GM18868 (cell line): ENCODE data around the gene FRS3.
"Not testable (repeated sequence)": the region's sequence is repeated elsewhere in the genome, so short reads cannot be mapped to it uniquely, and the experiment has no call there.

ENCODE experiments used
- ATAC-seq: cut with Tn5 transposase; IDR thresholded peaks from one replicate; pipeline ENCODE4 v1.9.1; 2021; ENCODE audit warnings: mild to moderate bottlenecking, moderate library complexity; ENCODE audit not compliant: unreplicated experiment

The FRS3 gene, protein sequence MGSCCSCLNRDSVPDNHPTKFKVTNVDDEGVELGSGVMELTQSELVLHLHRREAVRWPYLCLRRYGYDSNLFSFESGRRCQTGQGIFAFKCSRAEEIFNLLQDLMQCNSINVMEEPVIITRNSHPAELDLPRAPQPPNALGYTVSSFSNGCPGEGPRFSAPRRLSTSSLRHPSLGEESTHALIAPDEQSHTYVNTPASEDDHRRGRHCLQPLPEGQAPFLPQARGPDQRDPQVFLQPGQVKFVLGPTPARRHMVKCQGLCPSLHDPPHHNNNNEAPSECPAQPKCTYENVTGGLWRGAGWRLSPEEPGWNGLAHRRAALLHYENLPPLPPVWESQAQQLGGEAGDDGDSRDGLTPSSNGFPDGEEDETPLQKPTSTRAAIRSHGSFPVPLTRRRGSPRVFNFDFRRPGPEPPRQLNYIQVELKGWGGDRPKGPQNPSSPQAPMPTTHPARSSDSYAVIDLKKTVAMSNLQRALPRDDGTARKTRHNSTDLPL

DNA sequence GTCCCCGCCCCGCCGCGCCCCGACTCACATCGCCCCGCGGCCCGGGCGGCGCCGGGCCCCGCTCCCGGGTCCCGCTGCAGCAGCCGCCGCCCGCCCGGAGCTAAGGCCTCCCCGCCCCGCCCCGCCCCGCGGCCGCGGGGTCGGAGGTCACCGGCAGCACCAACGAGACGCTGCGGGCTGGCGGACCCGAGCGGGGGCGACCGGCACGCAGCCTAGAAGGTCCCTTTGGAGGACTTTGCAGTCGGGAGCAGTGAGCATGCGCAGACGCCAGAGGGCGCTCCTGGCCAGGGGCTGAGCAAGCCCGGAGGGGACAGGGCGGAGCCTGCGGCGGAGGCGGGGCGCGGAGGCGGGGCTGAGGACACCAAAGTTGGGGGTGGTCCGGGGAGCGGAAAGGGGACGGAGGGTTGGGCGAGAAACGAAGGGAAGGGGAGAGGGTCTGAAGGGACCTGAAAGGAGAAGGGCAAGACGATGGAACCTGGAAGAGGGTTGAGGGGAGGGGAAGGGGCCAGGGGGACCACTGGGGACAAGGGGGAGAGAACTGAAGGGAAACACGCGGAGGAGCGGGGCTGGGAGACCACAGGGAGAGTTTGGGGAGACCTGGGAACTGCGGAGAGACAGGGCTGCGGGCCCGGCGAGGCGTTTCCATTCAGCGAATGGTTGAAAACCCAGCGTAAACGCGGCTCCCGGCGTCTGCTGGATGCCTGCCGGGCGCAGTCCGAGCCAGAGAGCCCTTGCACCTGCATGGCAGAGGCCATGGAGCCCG is at the start of gene FRS3:
Gene FRS3 (minus strand): TSS at position 113 of the 763 bp plus-strand sequence. CDS start 2,913 bp downstream, outside the sequence.
- ATAC-seq = peak; percentile 92

DNA sequence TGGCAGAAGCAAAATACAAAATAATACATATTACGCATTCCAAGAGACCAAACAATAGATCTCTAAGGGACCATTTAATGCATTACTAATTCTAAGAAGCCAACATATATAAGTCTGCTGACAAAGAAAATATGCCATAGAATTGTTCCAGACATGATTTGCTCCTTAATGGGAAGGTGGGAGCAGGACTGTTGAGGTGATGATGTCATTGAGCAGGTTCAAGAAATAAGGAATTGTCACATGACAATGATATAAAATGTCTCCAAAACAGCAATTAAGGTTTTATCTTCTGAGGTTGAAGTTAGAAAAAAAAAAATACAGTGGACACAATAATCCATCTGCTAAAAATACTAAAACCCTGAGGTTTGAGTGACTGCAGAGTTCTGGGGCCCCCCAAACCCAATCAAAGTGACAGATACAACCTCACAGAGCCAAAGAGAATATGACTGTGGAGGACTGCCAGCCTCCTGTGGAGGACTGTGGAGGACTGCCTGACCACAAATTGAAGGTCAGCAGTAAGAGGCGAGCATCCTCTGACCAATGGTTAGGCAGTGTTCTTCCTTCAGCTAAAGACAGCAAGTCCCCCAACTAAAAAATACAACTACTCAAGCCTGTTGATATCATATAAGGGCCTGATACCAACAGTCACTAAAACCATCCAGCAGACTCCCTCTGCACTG is 46.8 kb upstream of the FRS3 start:
- ATAC-seq = no peak

DNA sequence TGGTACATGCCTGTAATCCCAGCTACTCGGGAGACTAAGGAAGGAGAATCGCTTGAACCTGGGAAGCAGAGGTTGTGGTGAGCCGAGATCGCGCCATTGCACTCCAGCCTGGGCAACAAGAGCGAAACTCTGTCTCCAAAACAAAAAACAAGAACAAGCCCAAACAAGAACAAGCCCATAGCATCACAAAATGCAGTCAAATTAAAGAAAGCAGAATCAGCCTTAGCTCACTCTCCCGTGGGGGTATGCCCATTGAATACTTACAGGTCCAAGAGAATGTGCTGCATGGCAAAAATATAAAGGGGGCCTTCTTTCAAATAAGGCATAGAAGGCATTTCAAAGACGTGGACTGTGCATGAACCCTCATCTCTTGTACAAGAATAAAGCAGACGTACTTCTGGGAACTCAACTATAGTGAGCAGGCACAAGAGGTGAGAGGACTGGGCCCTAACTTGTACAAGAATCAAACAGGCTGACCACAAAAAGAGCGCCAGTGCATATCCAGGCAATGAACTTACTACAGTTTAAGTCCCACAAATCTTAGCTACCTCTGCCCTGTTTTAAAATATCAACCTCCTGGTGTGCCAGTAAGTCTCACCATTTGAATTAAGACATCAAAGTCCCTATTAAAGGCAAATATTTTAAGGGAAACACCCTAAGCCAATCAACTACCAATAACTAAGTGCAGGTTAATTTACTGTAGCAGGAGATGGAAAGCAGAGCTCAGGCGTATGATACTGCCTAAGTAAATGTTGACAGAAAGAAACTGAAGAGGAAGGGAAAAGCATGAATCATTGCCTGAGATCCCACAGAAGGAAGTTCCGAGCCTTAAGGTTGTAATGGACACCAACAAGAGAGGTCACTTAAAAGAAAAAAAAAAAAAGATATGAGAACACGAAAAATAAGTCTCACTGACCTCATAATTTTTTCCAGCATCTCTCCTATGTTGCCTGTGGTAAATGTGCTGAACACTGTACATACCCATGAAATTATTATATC is 45.2 kb upstream of the FRS3 start:
- ATAC-seq = no peak

DNA sequence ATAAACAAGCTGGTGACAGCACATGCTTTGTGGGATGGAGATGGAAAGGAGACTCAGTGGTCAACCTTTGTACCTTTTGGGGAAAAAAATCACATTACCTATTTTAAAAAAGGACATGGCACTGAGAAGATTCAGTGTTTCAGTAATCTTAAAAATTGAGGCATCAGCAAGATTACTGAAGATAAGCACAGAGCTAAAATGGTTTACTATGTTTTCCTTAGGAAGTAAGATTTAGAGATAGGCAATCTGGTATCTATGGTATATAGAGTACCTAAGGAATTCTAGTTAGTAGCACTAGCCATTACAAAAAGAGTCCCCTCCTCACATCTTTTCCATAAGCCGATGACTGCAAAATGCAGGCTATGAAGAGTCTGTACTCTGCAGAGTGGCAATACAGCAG is 43.5 kb upstream of the FRS3 start:
- no peak for ATAC-seq

DNA sequence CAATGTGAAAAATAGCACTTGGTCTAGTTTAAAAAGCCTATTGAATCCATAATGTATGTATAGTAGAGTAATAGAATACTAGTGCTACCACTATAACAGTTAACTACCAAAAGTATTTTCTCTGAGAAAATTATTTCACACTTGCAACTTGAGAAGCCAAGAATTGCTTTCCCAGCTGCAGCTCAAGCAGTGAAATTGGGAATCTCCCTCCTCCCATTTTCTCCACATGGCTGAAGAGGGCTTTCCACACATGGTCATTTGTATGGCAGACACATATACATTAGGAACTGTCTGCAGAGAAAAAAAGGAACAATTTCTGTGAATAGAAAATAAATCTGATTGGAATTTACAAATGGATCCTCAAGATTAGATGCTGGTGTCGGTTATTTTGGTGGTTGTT is 42.3 kb upstream of the FRS3 start:
- ATAC-seq = no peak

DNA sequence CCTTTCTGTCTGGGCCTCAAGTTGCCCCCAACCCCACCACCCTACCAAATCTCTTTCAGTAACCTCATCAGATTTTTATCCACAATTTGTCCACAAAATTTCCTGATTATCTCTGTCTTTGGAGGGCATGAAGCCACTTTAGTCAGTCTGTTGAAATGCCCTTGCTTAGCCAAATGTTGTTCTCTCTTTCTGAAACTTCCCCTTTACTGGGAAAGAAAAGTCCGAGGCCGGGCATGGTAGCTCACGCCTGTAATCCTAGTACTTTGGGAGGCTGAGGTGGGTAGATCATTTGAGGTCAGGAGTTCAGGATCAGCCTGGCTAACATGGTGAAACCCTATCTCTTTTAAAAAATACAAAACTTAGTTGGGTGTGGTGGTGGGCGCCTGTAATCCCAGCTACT is 41.6 kb upstream of the FRS3 start:
- no peak for ATAC-seq

DNA sequence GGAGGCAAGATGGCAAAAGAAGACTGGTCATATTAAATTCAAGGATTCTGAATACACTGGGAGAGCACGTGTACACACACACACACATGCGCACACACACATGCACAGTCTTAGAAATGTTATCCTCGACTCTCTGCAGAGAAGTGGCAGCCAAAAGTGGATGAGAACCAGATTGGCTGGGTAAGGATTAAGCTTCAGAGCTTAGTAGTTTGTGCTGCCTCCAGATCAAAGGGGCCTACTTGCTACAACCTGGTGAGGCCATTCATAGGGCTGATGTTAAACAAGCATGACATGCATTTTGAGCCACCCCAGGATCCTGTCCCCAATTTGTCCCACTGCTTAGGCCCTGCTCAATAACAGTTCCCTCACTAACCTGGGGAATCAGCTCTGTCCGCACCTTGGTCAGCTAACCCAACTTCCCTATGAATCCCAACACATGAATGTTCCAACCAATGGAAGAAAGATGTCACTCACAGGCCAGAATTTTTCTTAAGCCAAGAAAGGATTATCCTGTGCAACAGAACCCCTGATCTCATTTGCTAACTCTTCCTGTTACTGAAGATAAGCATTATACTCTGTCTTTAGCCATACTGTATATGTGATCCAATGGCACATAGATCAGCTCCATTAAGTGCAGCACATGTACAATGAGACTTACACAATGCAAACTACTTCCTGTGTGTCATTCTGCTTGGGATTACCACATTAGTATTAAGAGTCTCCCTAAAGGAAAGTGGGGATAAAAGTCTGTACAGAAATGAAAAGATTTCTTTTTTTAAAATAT is 38.8 kb upstream of the FRS3 start:
- ATAC-seq = no peak

DNA sequence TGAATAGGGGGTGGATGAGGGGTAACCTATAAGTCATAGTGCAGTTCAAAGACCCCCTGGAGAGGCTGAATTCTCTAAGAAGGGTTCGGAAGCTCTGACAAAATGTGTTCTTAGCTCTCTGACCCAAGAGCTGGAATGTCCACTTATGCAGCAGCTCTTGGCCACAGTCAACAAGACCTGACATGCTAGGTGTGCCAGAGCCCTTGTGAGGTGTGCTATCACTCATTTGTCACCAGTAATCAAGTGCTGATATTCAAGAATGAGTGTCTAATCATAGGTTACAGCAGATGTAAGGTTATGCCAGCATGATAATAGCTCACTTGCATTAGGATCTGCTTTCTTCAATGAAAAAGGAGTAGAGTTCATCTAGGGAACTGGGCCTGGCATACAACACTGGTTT is 35.9 kb upstream of the FRS3 start:
- ATAC-seq = no peak

DNA sequence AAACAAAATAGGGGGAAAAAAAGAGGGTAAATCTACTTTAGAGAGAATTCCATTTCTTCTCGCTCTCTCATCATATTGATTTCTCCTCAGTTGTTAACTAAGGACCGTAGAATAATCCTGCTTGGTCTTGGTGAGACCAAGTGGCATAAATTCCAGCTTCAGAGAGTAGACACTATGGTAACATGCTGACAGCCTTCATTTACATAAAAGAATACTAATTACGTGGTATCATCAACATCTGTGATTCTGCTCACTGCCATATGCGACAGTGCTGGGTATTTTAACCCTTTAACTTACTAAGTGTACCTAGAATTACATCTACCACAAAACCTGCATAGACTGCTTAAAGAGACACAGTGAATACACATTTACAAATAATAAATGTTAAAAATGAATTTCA is 34.9 kb upstream of the FRS3 start:
- ATAC-seq = no peak

DNA sequence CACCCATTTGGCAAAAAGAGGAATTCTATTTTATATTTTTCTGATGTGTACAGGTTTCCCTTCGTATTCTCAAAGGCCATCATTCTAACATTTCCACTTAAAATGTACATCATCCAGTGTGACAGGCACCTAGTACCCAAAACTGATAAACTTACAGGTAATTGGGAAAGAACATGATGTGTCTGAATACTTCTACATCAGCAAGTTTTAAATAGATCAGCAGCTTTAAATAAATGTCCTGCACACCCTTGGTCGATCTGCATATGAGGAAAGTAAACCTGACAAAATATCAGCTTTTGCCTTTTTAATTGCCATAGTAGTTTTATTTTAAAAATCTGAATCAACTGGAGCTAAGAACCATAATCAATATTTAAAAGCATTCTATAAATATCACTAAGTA is 34.3 kb upstream of the FRS3 start:
- no peak for ATAC-seq

DNA sequence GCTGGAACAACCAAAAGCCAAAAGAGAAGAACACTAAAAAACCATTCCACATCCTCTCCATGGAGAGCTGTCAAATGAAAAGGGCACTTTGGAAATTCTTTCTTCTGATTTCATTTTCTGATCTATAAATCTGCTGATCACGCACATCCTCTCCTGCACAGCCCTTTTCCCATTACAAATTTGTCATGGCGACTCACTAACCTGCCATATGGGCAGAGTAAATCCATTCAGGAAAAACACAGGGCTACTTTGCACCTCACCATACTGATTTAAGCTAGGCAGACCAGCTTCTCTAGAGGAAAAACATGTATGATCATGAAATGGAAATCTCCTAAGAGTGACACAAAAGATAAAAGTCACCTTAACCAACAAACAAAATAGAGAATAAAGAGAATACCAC is 33.8 kb upstream of the FRS3 start:
- ATAC-seq = no peak

DNA sequence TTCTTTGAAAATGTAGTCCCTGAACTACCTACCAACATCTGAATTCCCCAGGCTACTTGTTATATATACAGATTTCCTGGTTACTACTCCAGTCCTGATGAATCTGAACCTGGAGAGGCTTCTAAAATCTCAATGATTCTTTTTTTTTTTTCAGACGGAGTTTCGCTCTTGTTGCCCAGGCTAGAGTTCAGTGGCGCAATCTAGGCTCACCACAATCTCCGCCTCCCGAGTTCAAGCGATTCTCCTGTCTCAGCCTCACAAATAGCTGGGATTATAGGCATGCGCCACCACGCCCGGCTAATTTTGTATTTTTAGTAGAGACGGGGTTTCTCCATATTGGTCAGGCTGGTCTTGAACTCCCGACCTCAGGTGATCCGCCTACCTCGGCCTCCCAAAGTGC is 32.2 kb upstream of the FRS3 start:
- not testable (repeated sequence) for ATAC-seq

DNA sequence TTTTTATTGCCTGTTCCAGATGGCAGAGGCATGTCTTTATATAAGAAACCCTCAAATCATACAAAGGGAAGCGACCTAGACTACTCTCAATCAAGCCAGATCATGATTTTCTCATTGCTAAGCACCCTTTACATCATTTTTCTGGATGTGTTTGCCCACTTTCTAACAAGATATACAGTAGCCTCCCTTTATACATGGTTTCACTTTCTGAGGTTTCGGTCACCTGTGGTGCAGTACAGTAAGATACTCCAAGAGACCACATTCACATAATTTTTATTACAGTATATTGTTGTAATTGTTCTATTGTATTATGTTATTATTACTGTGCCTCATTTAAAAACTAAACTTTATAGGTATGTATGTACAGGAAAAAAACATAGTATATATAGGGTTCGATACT is 31.4 kb upstream of the FRS3 start:
- ATAC-seq = no peak

DNA sequence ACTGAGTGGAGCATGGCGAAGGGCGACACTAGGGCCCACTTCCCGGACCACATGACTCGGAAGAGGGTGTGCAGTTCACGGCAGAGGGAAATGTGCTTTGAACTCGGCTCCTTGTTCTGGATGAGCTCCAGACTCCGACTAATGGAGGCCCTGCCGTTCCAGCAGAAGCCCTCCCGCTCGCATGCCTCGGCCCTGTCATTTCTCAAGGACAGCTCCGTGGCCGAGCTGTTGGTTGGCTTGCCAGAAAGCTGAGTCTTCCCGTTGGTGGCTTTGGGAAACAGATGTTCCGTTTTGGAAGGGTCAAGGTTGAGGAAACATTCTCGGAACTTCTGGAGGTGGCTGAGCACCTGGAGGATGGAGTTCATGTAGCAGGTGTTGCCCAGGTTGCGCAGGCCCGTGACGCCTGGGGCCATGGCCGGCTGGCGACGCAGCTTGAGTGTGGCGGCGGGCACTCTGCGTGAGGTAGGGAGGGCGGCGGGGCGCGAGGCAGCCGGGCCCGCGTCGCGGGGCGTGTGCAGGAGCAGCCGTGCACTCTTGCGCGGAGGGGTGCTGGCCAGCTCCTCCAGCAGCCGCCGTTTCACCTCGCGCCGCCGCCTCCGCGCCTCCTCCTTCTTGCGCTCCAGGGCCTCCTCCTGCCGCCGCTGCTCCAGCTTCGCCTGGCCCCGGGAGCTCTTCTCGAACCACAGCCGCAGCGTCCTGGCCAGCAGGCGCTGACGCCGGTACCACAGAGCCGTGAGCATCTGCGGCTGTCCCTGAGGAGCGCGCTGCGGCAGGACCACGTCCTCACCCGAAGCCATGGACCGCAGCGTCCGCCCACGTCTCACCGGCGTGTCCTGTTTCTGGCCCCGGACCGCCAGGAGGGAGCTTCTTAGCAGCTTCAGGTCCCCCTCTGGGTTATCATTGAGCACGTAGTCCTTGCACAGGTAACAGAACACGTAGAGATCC is 26.4 kb upstream of the FRS3 start:
- ATAC-seq = no peak

DNA sequence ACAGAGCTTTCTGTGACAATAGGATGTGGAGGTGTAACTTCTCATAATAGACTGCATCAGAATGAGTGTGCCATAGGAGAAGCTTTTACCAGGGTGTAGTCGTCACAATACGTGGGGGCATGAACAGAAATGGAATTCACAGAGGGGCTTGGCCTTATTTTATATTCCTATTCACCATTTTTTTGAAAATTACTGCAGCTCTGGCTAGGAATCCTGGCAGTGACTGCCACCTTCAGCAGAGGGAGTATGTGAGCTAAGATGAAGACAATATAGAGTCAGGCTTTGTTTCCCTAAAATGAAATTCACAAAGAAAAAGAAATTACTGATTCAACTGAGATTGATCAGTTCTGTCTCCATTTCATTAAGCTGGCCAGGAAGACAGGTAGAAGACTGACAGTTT is 21.7 kb upstream of the FRS3 start:
- no peak for ATAC-seq

DNA sequence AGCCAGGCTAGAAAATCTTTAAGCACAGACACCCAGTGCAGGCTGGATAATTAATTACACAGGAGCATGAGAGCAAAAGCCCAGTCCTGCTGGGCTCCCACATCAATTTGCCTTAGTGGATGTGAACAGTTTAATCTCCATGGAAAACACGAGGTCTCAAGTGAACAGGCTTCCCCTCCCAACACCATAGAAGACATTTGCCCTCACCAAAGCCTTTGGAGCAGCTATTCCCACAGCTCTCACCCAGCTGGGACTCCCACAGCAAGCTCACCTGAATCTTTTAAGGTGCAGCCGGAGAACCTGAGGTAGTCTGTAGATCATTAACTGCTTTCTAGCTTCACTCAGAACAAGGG is 19.8 kb upstream of the FRS3 start:
- ATAC-seq = no peak

DNA sequence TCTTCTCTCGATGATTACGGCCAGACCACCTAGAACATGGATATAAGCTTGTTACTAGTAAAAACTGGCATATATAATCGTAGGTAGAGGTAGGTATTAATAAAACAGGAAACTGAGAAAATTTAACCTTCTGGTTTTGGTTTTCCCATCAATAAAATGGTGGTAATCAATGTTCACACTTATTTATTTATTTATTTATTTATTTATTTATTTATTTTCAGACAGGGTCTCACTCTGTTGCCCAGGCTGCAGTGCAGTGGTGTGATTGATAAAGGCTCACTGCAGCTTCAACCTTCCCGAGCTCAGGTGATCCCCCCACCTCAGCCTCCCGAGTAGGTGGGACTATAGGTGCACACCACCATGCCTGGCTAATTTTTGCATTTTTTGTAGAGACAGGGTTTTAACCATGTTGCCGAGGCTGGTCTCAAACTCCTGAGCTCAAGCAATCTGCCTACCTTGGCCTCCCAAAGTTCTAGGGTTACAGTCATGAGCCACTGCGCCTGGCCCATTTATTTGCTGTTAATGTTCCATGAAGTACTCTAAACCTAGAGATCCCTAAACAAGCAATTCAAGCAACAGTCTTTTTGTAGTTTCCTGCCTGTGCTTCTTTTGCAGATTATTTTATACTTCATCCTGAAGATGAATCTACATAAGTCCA is 19.3 kb upstream of the FRS3 start:
- no peak for ATAC-seq

DNA sequence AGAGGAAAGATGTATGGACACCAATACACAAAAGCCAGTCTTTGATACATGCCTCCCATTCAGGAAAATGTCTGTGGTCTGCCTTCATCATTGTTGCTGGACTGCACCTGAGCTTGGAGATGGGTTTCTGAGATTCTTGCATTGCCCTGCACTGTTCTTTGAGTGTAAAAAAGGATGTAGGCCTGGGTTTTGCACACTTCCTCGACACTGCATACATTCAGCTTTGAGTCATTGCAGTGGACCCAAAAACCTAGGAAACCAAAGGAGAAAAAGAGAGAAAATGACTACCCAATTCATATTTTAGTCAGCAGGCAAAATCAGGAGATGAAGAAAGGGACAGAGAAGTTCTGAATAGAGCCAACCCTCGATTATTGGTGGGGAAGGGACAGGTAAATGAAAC is 16.8 kb upstream of the FRS3 start:
- ATAC-seq = no peak
